Breast epithelium (tissue), 4 donors: Measurements from ENCODE around the gene NTRK2. TPM values are rescaled to one million over a fixed set of nuclear protein-coding genes. Genes with fewer than 3 reads are reported as not detected.
"Not testable (repeated sequence)": the region's sequence is repeated elsewhere in the genome, so short reads cannot be mapped to it uniquely, and the experiment has no call there.

ENCODE experiments used
- DNase-seq, 2 donors: peaks; one replicate each; pipeline ENCODE4 v3.0.0-alpha.2; 2019; ENCODE audit warnings: low spot score in 2 of 2
- H3K27ac ChIP-seq, 2 donors: fragments of 200-600 bp; sonication (generic) in 1 of 2; one replicate each; pipeline ENCODE4 v1.5.1; 2016 to 2019; ENCODE audit warnings: mild to moderate bottlenecking in 1 of 2
- H3K27me3 ChIP-seq, 2 donors: fragments of 200-600 bp; sonication (generic) in 1 of 2; one replicate each; pipeline versions ENCODE4 v1.5.1 to v1.6.0; 2017 to 2019; ENCODE audit warnings: control low read depth in 1 of 2, mild to moderate bottlenecking in 1 of 2
- H3K36me3 ChIP-seq: fragments of 200-600 bp; one replicate; pipeline ENCODE4 v1.5.1; 2019
- H3K4me1 ChIP-seq, 2 donors: fragments of 200-600 bp; sonication (generic); one replicate each; pipeline ENCODE4 v1.5.1; 2016 to 2019; ENCODE audit warnings: control low read depth in 1 of 2
- H3K4me3 ChIP-seq, 3 donors: fragments of 200-600 bp; sonication (generic); 1 replicate in 2 of 3; 2 replicates in 1 of 3; pipeline ENCODE4 v1.5.1; 2016 to 2019; ENCODE audit warnings: mild to moderate bottlenecking in 3 of 3, moderate library complexity in 2 of 3
- H3K9me3 ChIP-seq, 2 donors: fragments of 200-600 bp; sonication (generic) in 1 of 2; one replicate each; pipeline ENCODE4 v1.5.1; 2016 to 2019; ENCODE audit warnings: control low read depth in 1 of 2
- CTCF ChIP-seq, 3 donors: fragments of 450-650 bp; IDR thresholded peaks; one replicate each; pipeline ENCODE4 v1.5.1; 2016 to 2017; ENCODE audit warnings: antibody characterized with exemption in 3 of 3, mild to moderate bottlenecking in 3 of 3, moderate library complexity in 3 of 3
- POLR2A ChIP-seq: fragments of 450-650 bp; IDR thresholded peaks from one replicate; pipeline ENCODE4 v1.6.1; 2016; ENCODE audit warnings: antibody characterized with exemption, mild to moderate bottlenecking, moderate library complexity
- POLR2AphosphoS5 ChIP-seq, 3 donors: sonication (generic); formaldehyde crosslinking; IDR thresholded peaks; one replicate each; pipeline ENCODE4 v1.6.1; 2017; ENCODE audit warnings: antibody characterized with exemption in 3 of 3
- intact Hi-C: fragments of 100-400 bp; cut with DNase I; formaldehyde crosslinking; loops from one replicate; pipeline ENCODE4 v1.15.1; 2023; ENCODE audit warnings: low total_unique reads
- total RNA-seq, 3 donors: library from RNA; depleted of rRNA; stranded (reverse); fragments of >200 nt; gene quantifications; one replicate each; pipeline ENCODE4 v1.1.0, GENCODE V29; 2016

NTRK2 gene
- total RNA-seq, 3 donors from 2014 or later, result 25.9 to 134 (median 112) TPM

- DNase-seq, result no peak
- intact Hi-C loops, result no loop called here
- H3K27ac ChIP-seq, result no peak overlapping the region
- no peaks in the 10 kb centered on the region for H3K9me3 ChIP-seq
- no peak for TF ChIP-seq POLR2A
- TF ChIP-seq POLR2AphosphoS5 (IDR thresholded peaks at IDR 0.05), result no peak
- TF ChIP-seq CTCF (IDR thresholded peaks at IDR 0.05), result no peak
- H3K4me1 ChIP-seq, result no peaks in the 10 kb centered on the region
- no peaks in the 10 kb centered on the region for H3K36me3 ChIP-seq
- no peak overlapping the region for H3K4me3 ChIP-seq
- H3K27me3 ChIP-seq, result no peaks in the 10 kb centered on the region
Observed at GRCh38 chr9:85064811-85065371, 395.4 kb downstream of the NTRK2 start.

GRCh38 chr9:85067792-85068191 lies 398.3 kb downstream of the NTRK2 start:
- Histone ChIP-seq H3K4me1 (no peaks in the 10 kb centered on the region), H3K4me3 (no peak overlapping the region), H3K36me3 (no peaks in the 10 kb centered on the region), H3K27me3 (no peaks in the 10 kb centered on the region), H3K9me3 (no peaks in the 10 kb centered on the region), H3K27ac (no peak overlapping the region)
- intact Hi-C loops, result no loop called here
- no peak for DNase-seq
- no peak for TF ChIP-seq POLR2A
- no peak for TF ChIP-seq POLR2AphosphoS5 (IDR thresholded peaks at IDR 0.05)
- no peak for TF ChIP-seq CTCF (IDR thresholded peaks at IDR 0.05)

- H3K27ac ChIP-seq, H3K27me3 ChIP-seq, H3K4me1 ChIP-seq, H3K36me3 ChIP-seq, intact Hi-C loops, H3K9me3 ChIP-seq, H3K4me3 ChIP-seq, DNase-seq: not testable (repeated sequence)
Observed at GRCh38 chr9:85069421-85069820, 399.9 kb downstream of the NTRK2 start.
